Measurements from ENCODE around the gene SLC17A9.

SLC17A9 gene

GRCh38 chr20:62982124-62983075 is 29.9 kb downstream of the SLC17A9 start:
- no peak for DNase-seq (ENCODE audit: low read depth in 2 of 2)

- no peak for DNase-seq (ENCODE audit: low read depth in 2 of 2)
Observed at GRCh38 chr20:62983210-62983609, 30.7 kb downstream of the SLC17A9 start.

DNA sequence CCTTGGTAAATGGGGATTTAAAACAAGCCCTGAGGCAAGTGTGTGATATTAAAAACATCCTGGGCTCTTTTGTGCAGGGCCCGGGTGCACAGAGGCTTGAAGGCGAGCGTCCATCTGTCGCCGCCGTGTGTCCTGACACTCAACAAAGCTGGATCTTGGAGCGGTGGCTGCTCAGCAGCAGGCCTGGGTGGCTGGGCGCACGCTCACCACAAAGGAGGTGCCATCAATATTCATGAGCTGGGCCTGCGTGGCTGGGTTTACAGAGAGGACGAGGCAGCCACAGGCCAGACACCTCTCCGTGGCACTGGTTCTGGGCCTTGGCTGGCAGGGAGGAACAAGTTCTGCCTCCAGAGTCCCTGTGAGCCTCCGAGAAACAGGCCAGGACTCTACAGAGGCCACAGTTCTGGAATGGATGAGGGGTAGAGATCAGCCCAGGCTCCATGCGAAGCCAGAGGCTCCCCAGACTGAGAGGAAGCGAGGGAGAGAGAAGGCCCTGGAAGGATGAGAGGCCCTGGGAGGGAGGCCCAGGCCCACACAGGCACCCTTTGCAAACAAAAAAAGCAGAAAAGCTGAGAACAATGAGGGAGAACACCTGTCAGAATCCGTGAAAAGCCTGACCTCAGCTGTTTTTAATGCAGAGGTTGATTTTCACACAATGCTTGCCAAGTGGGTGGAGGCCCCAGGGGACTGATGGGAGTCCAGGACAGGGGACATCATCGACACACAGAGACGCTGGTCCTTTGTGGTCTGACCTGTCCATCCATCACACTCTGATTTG is 32.3 kb downstream of the SLC17A9 start:
- no peak for DNase-seq (ENCODE audit: low read depth in 2 of 2)

GRCh38 chr20:62985444-62985778 is 32.9 kb downstream of the SLC17A9 start:
- no peak for DNase-seq (ENCODE audit: low read depth in 2 of 2)

- DNase-seq (ENCODE audit: low read depth in 2 of 2) = no peak
Observed at GRCh38 chr20:62986257-62986800, 33.8 kb downstream of the SLC17A9 start.

DNA sequence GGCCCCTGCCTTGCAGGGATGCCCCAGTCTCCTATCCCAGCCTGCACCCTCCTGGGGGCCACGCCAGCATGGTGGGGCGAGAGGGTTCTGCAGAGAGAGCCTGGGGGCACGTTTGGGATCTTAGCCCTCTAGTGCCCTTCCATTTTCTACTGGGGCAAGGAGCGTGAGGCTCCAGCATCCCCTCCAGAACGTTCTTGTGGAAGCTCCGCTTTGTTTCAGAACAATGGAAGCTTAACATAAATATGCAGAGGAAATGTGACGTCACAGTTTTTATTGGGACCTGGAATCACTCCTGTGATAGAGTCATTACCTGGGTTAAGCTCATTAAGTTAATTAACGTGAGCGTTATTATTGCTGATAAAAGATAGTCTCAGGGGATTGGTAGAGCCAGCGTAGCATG is 34.6 kb downstream of the SLC17A9 start:
- DNase-seq (ENCODE audit: low read depth in 2 of 2) = no peak

DNA sequence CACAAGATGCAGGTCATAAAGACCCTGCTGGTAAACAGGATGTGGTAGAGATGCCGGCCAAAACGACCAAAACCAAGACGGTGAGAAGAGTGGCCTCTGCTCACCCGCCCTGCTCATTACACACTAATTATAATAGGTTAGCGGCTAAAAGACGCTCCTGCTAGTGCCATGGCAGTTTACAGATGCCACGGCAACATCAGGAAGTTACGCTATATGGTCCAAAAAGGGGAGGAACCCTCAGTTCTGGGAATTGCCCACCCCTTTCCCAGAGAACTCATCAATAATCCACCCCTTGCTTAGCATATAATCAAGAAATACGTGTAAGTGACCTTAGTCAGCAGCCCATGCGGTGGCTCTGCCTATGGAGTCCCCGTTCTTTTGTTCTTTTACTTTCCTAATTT is 36.7 kb downstream of the SLC17A9 start:
- no peak for DNase-seq (ENCODE audit: low read depth in 2 of 2)

- no peak for DNase-seq (ENCODE audit: low read depth in 2 of 2)
Observed at GRCh38 chr20:62990306-62990825, 37.9 kb downstream of the SLC17A9 start.

GRCh38 chr20:62991196-62991807 is 38.8 kb downstream of the SLC17A9 start:
- DNase-seq (ENCODE audit: low read depth in 2 of 2) = no peak

- no peak for DNase-seq (ENCODE audit: low read depth in 2 of 2)
Observed at GRCh38 chr20:62991863-62992262, 39.4 kb downstream of the SLC17A9 start.

DNA sequence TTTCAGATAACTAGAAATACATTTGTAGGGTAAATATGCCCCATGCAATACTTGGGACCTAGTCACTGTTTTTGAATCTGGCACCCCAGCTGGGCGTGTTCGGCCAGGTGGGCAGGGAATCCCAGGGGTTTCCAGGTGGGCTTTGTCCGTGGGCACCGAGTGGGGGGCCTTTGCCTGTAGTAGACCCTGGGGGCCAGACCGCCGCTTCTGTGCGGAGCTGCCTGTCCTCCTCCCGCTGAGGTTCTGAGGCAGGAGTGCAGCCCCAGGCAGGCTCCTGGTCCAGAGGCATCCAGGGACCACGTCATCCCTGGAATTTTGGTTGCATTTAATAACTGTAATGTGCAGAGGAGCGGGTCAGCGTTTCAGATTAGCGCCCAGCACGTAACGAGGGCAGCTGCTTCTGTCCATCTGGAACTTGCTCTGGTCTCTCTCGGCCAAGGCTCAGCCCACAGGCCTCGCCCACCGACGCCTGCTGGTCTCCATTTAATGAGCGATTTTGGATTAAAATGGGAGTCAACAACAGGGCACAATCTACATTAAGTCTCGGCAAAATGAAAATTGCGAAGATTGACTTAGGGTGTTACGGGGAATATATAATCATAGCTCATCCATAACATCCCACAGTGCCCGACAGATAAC is 41.5 kb downstream of the SLC17A9 start:
- no peak for DNase-seq (ENCODE audit: low read depth in 2 of 2)

DNA sequence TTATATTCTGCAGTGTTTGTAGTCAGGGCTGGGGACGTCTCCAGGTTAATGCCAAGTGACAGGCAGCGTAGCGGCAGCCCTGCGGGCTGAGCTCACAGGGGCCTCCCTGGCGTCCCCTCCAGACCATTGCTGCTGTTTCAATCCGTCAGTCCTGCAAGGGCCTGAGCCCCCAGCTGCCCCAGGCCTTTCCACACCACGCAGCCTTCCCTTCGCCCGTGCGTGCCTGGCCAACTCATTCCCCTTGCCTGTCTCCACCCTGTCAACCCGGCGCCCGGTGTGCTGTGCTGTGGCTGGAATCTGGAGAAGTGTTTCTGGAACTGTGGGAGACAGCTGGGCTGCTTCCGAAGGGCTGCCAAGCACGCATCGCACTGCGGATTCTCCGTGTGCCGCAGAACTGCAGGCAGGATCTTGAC is 42.4 kb downstream of the SLC17A9 start:
- no peak for DNase-seq (ENCODE audit: low read depth in 2 of 2)

GRCh38 chr20:62995481-62995880 is 43.0 kb downstream of the SLC17A9 start:
- no peak for DNase-seq (ENCODE audit: low read depth in 2 of 2)

DNA sequence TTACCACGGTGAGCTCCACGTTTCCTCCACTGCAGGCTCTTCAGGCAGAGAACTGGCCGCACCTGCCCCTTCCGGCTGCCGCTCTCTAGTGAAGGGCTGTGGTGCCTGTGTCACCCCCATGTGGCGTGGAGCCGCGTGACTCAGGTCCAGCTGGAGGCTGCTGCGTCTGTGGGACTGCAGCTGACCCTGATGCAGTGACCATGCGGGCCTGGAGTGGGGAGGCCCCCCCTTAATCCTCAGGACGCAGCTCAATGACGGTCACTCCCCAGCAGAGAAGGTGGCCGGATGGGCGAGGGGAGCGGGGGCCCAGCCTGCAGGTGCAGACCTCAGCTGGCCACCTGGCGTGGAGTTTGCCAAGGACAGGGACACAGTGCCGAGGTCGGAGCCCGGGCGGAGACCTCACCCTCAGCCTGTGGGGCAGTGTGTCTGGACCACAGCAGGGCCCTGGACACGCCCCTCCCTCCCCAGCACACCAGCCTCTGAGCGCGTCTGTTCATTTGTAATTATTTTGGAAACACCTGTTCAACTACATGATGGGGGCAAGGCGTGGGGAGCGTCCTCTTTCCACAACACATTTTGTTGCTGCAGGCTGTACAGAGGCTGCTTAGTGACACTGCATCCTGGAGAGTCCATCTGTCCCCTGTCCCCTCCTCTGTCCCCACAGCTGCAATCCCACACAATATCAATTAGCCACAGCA is 43.5 kb downstream of the SLC17A9 start:
- no peak for DNase-seq (ENCODE audit: low read depth in 2 of 2)

- DNase-seq (ENCODE audit: low read depth in 2 of 2) = no peak
Observed at GRCh38 chr20:62996596-62996982, 44.1 kb downstream of the SLC17A9 start.

DNA sequence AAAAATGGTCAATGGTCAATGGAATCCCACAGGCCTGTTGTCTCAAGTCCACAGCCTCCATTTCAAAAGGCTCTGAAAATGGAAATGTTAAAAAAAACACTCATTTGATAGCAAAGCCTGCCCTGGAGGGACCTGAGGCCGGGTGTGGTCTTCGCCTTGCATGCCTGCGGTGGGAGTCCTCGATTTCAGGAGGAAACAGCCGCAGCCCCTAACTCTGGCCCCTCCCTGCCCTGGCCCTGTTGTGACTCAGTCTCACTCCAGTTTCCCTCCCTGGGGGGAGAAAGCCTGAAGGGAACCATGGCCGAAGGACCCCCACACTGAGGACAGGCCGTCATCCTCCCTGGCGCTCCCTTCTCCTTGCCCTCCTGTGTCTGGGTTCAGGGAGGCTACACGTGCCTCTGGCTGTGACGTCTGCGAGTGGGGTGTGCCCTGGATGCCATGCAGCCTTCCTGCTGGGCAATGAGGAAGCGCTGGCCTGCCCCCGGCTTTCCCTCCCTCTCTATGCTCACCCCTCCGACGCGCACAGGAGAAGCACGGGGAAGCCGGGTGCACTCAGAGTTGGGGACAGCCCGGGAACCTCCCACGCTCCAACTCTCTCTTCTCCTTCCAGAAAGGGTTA is 45.0 kb downstream of the SLC17A9 start:
- no peak for DNase-seq (ENCODE audit: low read depth in 2 of 2)

DNA sequence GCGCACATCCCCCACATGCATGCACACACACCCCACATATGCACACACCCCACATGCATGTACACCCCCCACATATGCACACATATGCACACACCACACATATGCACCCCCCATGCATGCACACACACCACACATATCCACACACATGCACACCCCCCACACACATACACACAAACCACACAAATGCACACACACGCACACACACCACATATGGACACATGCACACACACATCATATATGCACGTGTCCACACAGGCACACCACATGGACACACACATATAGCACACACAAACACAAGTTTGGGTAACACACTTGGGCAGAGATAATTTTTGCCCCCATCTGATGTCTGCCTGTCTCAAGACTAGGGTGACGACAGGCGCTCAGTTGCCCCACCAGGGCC is 45.9 kb downstream of the SLC17A9 start:
- no peak for DNase-seq (ENCODE audit: low read depth in 2 of 2)

DNA sequence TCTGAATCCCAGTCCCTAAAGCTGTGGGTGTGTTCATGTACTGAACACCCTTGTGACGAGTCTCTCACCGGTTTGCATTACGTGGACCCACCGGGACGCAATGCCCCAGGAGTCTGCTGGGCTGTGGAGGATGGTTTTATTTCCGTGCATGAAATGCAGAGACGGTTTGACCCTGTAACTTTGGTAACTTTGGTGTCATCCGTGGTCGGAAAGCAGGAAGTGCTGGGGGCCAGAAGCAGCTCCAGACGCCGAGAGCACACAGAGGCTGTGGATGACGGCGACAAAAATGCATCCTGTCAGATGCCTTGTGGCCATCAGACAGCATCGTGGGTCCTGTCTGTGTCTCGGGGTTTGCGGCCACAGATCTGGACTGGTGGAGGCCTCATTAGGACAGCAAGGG is 47.1 kb downstream of the SLC17A9 start:
- DNase-seq (ENCODE audit: low read depth in 2 of 2) = no peak

DNA sequence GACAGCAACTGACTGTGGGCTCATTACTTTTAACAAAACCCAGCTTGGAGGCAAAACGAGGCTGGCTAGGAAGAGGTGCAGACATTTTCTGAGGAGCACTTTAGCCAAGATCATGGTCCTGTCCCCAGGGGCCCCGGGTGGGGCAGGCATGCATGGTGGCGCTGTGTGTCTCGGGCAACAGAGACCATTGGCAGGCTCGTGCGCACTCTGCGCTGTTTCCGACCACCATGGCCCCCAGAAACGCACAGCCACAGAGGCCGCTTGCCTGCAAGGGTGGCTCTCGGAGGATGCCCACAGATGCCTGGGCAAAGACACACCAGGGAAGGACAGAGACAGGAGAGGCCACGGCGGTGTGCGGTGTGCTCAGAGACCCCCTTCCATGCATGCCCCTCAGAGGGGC is 47.5 kb downstream of the SLC17A9 start:
- DNase-seq (ENCODE audit: low read depth in 2 of 2) = no peak

DNA sequence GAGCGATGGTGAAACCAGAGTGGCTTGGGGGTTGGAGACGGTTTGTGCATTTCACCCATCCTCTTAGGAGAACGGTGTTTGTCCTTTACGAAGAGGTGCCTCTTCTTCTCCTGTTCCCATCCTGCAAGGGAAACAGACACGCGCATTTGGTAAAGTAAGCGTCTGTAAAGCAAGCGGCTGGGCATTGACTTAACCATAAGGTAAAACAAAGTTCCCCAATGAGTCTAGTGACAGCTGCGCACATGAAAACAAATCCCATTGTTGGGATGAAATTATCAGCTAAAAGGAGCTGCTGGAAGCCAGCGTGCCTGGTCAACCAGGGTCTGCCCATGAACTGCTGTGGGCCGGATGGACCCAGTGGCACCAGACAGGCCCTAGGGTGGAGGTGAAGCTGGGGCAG is 48.4 kb downstream of the SLC17A9 start:
- no peak for DNase-seq (ENCODE audit: low read depth in 2 of 2)

DNA sequence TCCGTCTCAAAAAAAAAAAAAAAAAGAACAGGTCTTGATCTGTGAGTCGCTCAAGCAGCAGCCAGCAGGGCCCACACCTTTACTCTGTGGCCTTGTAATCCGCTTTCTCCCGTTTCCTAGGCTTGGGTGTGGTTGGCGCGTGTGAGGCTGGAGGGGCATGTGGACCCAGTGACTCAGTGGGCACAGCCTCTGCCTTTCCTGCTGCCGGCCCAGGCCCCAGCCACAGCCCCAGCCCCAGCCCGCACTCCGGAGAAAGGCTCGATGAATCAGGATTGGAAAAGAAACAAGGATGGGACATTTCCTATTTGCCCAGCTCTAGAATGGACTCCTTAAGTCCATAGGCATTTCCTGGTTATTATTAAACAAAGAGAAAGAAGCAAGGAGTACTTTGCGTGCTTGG is 50.0 kb downstream of the SLC17A9 start:
- DNase-seq (ENCODE audit: low read depth in 2 of 2) = no peak
